Fibroblast of skin of scalp (primary cell): ENCODE results near the gene RPSA.

Source experiments
- DNase-seq: peaks from one replicate; pipeline ENCODE4 v3.0.0-alpha.2; 2013

The RPSA gene

DNA sequence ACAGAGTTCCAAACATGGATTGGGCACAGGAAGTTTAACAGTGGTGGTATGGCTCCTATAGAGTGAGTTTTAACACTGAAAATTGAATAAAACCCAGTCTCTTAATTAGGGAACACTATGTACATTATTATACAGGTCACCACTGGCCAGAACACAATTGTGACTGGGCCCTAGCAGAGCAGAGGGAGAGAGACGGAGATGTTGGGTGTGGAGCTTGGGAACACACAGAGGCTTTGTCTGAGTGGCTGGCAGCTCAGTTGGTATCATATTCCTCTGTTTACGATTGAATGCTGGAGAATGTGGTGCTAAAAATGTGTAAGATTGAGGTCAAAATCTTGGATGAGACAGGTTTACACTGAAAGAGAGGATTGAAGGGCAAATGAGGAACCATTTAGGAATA lies 54.2 kb downstream of the RPSA start:
- DNase-seq = no peak
